CMK (cell line): Measurements from ENCODE around the gene LDB2.
A peak's percentile ranks its signal among the peaks of the same experiment; 100 is the strongest.

Experiments
- DNase-seq: peaks from one replicate; pipeline ENCODE4 v3.0.0-alpha.2; 2010; ENCODE audit warnings: low read depth

LDB2 gene

GRCh38 chr4:16757080-16757521 lies 141.3 kb downstream of the LDB2 start:
- DNase-seq: no peak

- DNase-seq: no peak
Observed at GRCh38 chr4:16754104-16754503, 144.3 kb downstream of the LDB2 start.

GRCh38 chr4:16752150-16752549 lies 146.3 kb downstream of the LDB2 start:
- no peak for DNase-seq

- DNase-seq: no peak
Observed at GRCh38 chr4:16750882-16751642, 147.4 kb downstream of the LDB2 start.

GRCh38 chr4:16750216-16750615 lies 148.2 kb downstream of the LDB2 start:
- no peak for DNase-seq

GRCh38 chr4:16745887-16746286 lies 152.6 kb downstream of the LDB2 start:
- DNase-seq: no peak

GRCh38 chr4:16745009-16745635 lies 153.3 kb downstream of the LDB2 start:
- DNase-seq: no peak

- no peak for DNase-seq
Observed at GRCh38 chr4:16741287-16741686, 157.2 kb downstream of the LDB2 start.

GRCh38 chr4:16739997-16740624 lies 158.3 kb downstream of the LDB2 start:
- DNase-seq: no peak

GRCh38 chr4:16738558-16738957 lies 159.9 kb downstream of the LDB2 start:
- no peak for DNase-seq

GRCh38 chr4:16733509-16733908 lies 164.9 kb downstream of the LDB2 start:
- no peak for DNase-seq

GRCh38 chr4:16732741-16733140 lies 165.7 kb downstream of the LDB2 start:
- no peak for DNase-seq

GRCh38 chr4:16731776-16732380 lies 166.6 kb downstream of the LDB2 start:
- no peak for DNase-seq

GRCh38 chr4:16730522-16731205 lies 167.8 kb downstream of the LDB2 start:
- DNase-seq: no peak

GRCh38 chr4:16729336-16729735 lies 169.1 kb downstream of the LDB2 start:
- no peak for DNase-seq

- no peak for DNase-seq
Observed at GRCh38 chr4:16728849-16729248, 169.6 kb downstream of the LDB2 start.

GRCh38 chr4:16728111-16728510 lies 170.3 kb downstream of the LDB2 start:
- no peak for DNase-seq

GRCh38 chr4:16727218-16727617 lies 171.2 kb downstream of the LDB2 start:
- DNase-seq: no peak

- no peak for DNase-seq
Observed at GRCh38 chr4:16726368-16727050, 171.9 kb downstream of the LDB2 start.

- peak; percentile 34 for DNase-seq
Observed at GRCh38 chr4:16725252-16725651, 173.2 kb downstream of the LDB2 start.

- DNase-seq: no peak
Observed at GRCh38 chr4:16722416-16722815, 176.0 kb downstream of the LDB2 start.
